Adrenal gland (tissue), 12 donors: ENCODE measurements around the gene TBCE. TPM values are rescaled to one million over a fixed set of nuclear protein-coding genes. Genes with fewer than 3 reads are reported as not detected.

Source experiments
- DNase-seq, 7 donors: peaks; one replicate each; pipeline ENCODE4 v3.0.0-alpha.2; 2019 to 2020
- H3K27ac ChIP-seq, 5 donors: fragments of 200-600 bp; sonication (generic) in 4 of 5; 1 replicate in 3 of 5; 2 replicates in 2 of 5; pipeline versions ENCODE4 v1.5.1 to v1.8.0; 2016 to 2020; ENCODE audit warnings: mild to moderate bottlenecking in 1 of 5
- H3K27me3 ChIP-seq: fragments of 200-600 bp; 2 replicates; pipeline ENCODE4 v1.8.0; 2021
- H3K36me3 ChIP-seq, 2 donors: fragments of 200-600 bp; replicated peaks in 1 of 2; 1 replicate in 1 of 2; 2 replicates in 1 of 2; pipeline versions ENCODE4 v1.5.1 to v1.8.0; 2018 to 2022
- H3K4me1 ChIP-seq, 2 donors: fragments of 200-600 bp; replicated peaks in 1 of 2; 1 replicate in 1 of 2; 2 replicates in 1 of 2; pipeline versions ENCODE4 v1.5.1 to v1.8.0; 2018 to 2021
- H3K4me3 ChIP-seq, 4 donors: fragments of 200-600 bp; sonication (generic) in 3 of 4; one replicate each; pipeline ENCODE4 v1.5.1; 2016 to 2018
- H3K9me3 ChIP-seq, 3 donors: fragments of 200-600 bp; sonication (generic) in 1 of 3; replicated peaks in 1 of 3; 1 replicate in 2 of 3; 2 replicates in 1 of 3; pipeline versions ENCODE4 v1.5.1 to v1.8.0; 2016 to 2021
- CTCF ChIP-seq, 6 experiments: fragments of 450-650 bp in 4 of 6; fragments of 200-600 bp in 2 of 6; sonication (generic) in 1 of 6; IDR thresholded peaks; 1 replicate in 5 of 6; 2 replicates in 1 of 6; pipeline versions ENCODE4 v1.5.1 to v1.8.0; 2016 to 2021; ENCODE audit warnings: antibody characterized with exemption in 6 of 6, mild to moderate bottlenecking in 2 of 6, moderate library complexity in 1 of 6
- POLR2A ChIP-seq, 2 donors: fragments of 450-650 bp; IDR thresholded peaks; one replicate each; pipeline ENCODE4 v1.6.1; 2017; ENCODE audit warnings: antibody characterized with exemption in 2 of 2, mild to moderate bottlenecking in 2 of 2, moderate library complexity in 1 of 2
- WGBS, 4 donors: extraction: QIAGEN DNeasy Blood & Tissue Kit in 2 of 4; methylation state at CpG; one replicate each; pipeline versions ENCODE4 v1.1.5 to v1.1.7; 2013 to 2017; 5-methylcytosine and 5-hydroxymethylcytosine counted together
- intact Hi-C, 2 donors: fragments of 100-400 bp; cut with DNase I; formaldehyde crosslinking; loops; one replicate each; pipeline versions ENCODE4 v1.14.1 to v1.15.0; 2022 to 2023
- polyA plus RNA-seq, 3 donors: library from polyadenylated mRNA; stranded (reverse); fragments of 200-250 nt in 2 of 3; fragments of 350-450 nt in 1 of 3; fragmentation: Illumina TruSeq in 1 of 3; extraction: RNeasy Lipid Tissue Mini Kit (QIAGEN cat#74804) in 1 of 3; gene quantifications; one replicate each; pipeline ENCODE4 v1.2.3, GENCODE V29; 2013 to 2014
- total RNA-seq, 9 donors: library from RNA; depleted of rRNA in 4 of 9; stranded (reverse); fragments of >200 nt in 4 of 9; fragments of 120-200 nt in 1 of 9; fragmentation: NEBNext Ultra II Directional in 1 of 9; extraction: Animal tissue kit (Norgen Biotek cat#: 25700) in 1 of 9; gene quantifications; one replicate each; pipeline versions ENCODE4 v1.1.0 to v1.2.4, GENCODE V29; 2013 to 2023
- donor health status: healthy with polysubstance abuse.
- donor health status: Bipolar disorder and iron deficiency.
- donor health status: DM: yes; HTN: yes; CAD: no.
- donor health status: DM: no; HTN: no; CAD: no.
- donor health status: DM: no; HTN: no; CAD: no.
- donor health status: DM: yes; HTN: yes; CAD: no.

The TBCE gene
- total and polyA plus RNA-seq, 12 donors, result 14.7 to 67.2 (median 25.7) TPM

- DNase-seq, result no peak
- Histone ChIP-seq H3K27me3 (no peaks in the 10 kb centered on the region), H3K27ac (peak within 1 kb of the TSS; percentile 69 to 96 (median 94)), H3K4me1 (peaks cover 23 to 67% of the 10 kb centered on the region in 2 donors), H3K4me3 (peak within 1 kb of the TSS; percentile 80 to 100 (median 98)), H3K9me3 (no peaks in the 10 kb centered on the region), H3K36me3 (no peaks in the 10 kb centered on the region)
- WGBS, 4 donors, result 0 to 1% (median 1%) methylated on average over 14 to 58 of the region's 58 CpGs
- TF ChIP-seq CTCF (IDR thresholded peaks at IDR 0.05), result no peak
- TF ChIP-seq POLR2A (IDR thresholded peaks at IDR 0.05), result peak; percentile 79 to 85
- intact Hi-C loops, result loop anchor here in 1 of 2 donors (10.0 kb wide), 1 partner anchor 87 kb away; no protein-coding TSS in a partner anchor
Measured at GRCh38 chr1:235327559-235328270, 39.5 kb upstream of the TBCE start, which contains the start of gene ARID4B. Gene ARID4B, minus strand, starts transcription at chr1:235328179. Its CDS starts 1,260 bp downstream, at chr1:235326919.

- TF ChIP-seq POLR2A (IDR thresholded peaks at IDR 0.05) (peak; percentile 78), CTCF (IDR thresholded peaks at IDR 0.05) (peak in 3 of 6 experiments; percentile 25 to 44 (median 35))
- Histone ChIP-seq H3K4me1 (peaks cover 23 to 59% of the 10 kb centered on the region in 2 donors), H3K27me3 (no peaks in the 10 kb centered on the region), H3K9me3 (no peaks in the 10 kb centered on the region), H3K36me3 (no peaks in the 10 kb centered on the region), H3K27ac (peak within 1 kb of the TSS; percentile 69 to 96 (median 94)), H3K4me3 (peak within 1 kb of the TSS; percentile 80 to 100 (median 98))
- intact Hi-C loops, result loop anchor here in 1 of 2 donors (10.0 kb wide), 1 partner anchor 86 kb away; no protein-coding TSS in a partner anchor
- WGBS, 4 donors, result 0% methylated on average over 54 of the region's 54 CpGs
- DNase-seq, result peak; percentile 97 to 100 (median 99)
Measured at GRCh38 chr1:235328271-235329138, 38.7 kb upstream of the TBCE start, which contains the start of gene GGPS1. Gene GGPS1, plus strand, starts transcription at chr1:235328570. Its CDS starts 6,695 bp downstream, at chr1:235335265.

- Histone ChIP-seq H3K4me1 (peaks cover 23 to 54% of the 10 kb centered on the region in 2 donors), H3K36me3 (no peaks in the 10 kb centered on the region), H3K9me3 (no peaks in the 10 kb centered on the region), H3K4me3 (peak overlapping the region in 3 of 4 donors; percentile 38 to 85 (median 38)), H3K27me3 (no peaks in the 10 kb centered on the region), H3K27ac (peak overlapping the region; percentile 69 to 95 (median 93))
- intact Hi-C loops, result loop anchor here in 1 of 2 donors (10.0 kb wide), 1 partner anchor 85 kb away; no protein-coding TSS in a partner anchor
- peak; percentile 26 to 71 (median 45) for DNase-seq
- TF ChIP-seq POLR2A (IDR thresholded peaks at IDR 0.05) (no peak), CTCF (IDR thresholded peaks at IDR 0.05) (peak in 2 of 6 experiments; percentile 16 to 25)
- WGBS, 4 donors, result 1 to 3% (median 1%) methylated on average over 24 of the region's 24 CpGs
Measured at GRCh38 chr1:235329139-235329902, 37.9 kb upstream of the TBCE start.
